T47D (cell line): Measurements from ENCODE around the gene ITPKB.
"Not testable (repeated sequence)": the region's sequence is repeated elsewhere in the genome, so short reads cannot be mapped to it uniquely, and the experiment has no call there.

Source experiments
- DNase-seq, 2 experiments: peaks; one replicate each; pipeline versions ENCODE4 v3.0.0 to v3.0.0-alpha.2; 2011 to 2012; ENCODE audit warnings: low read depth in 1 of 2, low spot score in 1 of 2
- JUND ChIP-seq: IDR thresholded peaks from 2 replicates; pipeline ENCODE4 v1.6.1; 2012; ENCODE audit warnings: low read depth
- in situ Hi-C: cut with HindIII; loops from 2 replicates; pipeline ENCODE4 v1.10.0; 2016; ENCODE audit warnings: low sequenced_read_pairs, low pct_unique_long_range_greater_than_20kb

ITPKB gene

GRCh38 chr1:226622012-226622411 is 117.1 kb downstream of the ITPKB start:
- in situ Hi-C loops: no loop called here

DNA sequence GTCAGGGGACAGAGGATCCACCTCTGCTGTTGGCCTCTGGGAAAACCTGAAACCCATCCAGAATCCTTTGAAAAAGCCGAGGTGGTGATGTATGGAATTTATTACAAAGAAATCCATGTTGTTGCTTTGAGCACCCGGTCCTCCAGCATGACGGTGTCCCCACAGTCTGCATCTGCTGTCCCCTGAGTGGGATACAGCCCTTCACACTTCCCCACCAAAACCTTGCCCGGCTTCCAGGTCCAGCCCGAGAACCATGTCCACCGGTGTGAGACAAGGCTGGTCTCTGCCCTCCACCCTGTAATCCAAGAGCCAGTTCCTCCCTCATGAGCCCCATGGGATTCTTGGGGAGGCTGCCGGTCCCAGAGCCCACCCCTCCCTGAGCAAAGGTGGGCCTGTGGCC is 120.1 kb downstream of the ITPKB start:
- DNase-seq: no peak
- TF ChIP-seq JUND: no peak
- in situ Hi-C loops: no loop called here

More at GRCh38 chr1:226622012-226622411, 117.1 kb downstream of the ITPKB start:
- TF ChIP-seq JUND: no peak
- no peak for DNase-seq

GRCh38 chr1:226618380-226618779 is 120.7 kb downstream of the ITPKB start:
- TF ChIP-seq JUND: no peak
- in situ Hi-C loops: no loop called here
- no peak for DNase-seq

GRCh38 chr1:226617719-226618118 is 121.4 kb downstream of the ITPKB start:
- DNase-seq, in situ Hi-C loops: not testable (repeated sequence)

DNA sequence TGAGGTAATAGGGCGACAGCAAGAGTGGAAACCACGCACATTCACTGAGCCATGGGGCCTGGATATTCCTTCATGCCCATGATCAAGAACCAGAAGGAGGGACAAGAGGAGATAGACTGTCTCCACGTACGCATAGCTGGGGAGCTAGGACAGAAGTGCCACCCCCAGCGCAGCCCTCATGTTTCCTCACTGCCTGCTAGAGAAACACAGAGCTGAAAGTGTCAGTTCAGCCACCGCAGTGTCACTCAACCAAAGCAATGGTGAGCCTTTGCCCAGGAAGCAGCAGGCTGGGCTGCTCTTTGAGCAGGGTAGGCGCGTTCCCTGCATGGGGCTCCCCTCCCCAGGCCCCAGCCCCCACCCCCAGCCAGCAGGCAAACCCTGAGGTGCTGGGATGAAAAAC is 122.0 kb downstream of the ITPKB start:
- TF ChIP-seq JUND: no peak
- in situ Hi-C loops: no loop called here

GRCh38 chr1:226616636-226617035 is 122.4 kb downstream of the ITPKB start:
- DNase-seq: no peak
- in situ Hi-C loops: no loop called here
- TF ChIP-seq JUND: no peak

More for the DNA sequence above, 122.0 kb downstream of the ITPKB start:
- DNase-seq: no peak

DNA sequence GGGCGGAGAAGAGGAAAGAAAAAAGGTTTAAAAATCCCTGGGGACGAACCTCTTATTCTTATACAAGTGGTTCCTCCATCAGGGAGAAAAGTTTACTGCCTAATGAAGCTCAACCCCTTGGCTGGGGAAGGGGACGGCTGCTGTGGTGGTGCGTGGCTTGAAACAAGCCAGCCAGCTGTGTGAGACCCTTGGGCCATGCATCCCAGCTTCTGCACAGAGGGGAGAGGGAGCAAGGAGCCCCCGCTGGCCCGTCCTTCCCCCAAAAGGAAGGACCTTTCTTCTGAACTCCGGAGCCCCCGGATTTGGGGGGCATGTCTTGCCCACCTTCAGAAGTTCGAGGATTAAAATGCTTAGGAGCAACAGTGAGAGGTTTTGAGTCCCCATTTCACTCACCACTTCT is 123.2 kb downstream of the ITPKB start:
- in situ Hi-C loops: no loop called here
- TF ChIP-seq JUND: no peak
- no peak for DNase-seq

- in situ Hi-C loops: not testable (repeated sequence)
These were observed 127.1 kb downstream of the ITPKB start for GRCh38 chr1:226611980-226612379.

DNA sequence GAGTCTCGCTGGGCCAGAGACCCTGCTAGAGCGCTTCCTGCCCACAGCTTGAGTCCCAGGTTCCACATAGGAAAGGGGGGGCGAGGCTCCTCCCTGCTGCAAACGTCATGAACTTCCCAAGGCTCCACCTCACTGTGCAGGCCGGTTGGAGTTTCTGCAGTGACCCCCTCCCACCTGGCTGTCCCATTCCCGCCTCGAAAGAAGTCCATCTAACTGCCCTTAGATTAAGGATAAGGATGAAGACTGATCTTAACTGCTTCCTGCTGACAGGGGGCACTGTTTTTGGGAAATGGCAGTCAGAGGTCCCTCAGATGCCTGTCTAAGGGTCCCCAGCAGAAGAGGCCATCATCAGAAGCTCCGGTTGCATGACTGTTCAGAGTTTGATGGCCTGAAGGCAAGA is 127.8 kb downstream of the ITPKB start:
- no peak for DNase-seq
- in situ Hi-C loops: no loop called here
- no peak for TF ChIP-seq JUND

More at GRCh38 chr1:226611980-226612379, 127.1 kb downstream of the ITPKB start:
- DNase-seq: not testable (repeated sequence)

- no peak for TF ChIP-seq JUND
- DNase-seq: no peak
- in situ Hi-C loops: no loop called here
These were observed 128.4 kb downstream of the ITPKB start for GRCh38 chr1:226610671-226611070.

DNA sequence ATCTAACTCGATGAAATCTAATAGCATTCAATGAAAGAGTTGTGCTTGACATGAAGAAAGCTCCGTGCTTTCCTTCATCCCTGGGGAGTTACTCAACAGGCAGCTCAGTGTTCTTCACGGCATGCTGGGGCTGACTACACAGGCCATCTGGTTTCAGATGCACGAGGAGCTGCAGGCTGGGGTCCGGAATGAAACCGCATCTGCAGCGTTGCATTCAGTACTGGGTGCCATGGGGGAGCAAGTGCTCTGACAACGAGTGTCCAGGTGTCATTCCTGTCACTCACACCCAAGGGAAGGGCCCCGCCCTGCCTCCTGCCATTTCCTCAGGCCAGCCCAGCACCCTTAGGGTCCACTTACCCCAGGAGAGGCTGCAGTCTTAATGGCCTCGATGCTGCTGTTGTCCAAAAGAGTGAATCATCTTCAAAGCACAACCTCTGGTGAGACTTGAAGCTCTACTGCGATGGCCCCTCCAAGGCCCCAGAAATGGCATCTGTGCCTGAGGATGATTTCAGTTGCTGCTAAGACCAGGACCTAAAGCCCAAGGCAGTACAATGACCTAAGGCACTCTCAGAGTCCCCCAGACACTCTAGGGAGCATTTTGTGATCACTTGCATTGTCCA is 129.1 kb downstream of the ITPKB start:
- in situ Hi-C loops: no loop called here
- no peak for TF ChIP-seq JUND
- DNase-seq: no peak

GRCh38 chr1:226608699-226609505 is 130.2 kb downstream of the ITPKB start:
- TF ChIP-seq JUND: no peak
- in situ Hi-C loops: no loop called here
- peak; percentile 51 to 73 for DNase-seq

GRCh38 chr1:226607821-226608220 is 131.3 kb downstream of the ITPKB start:
- no peak for DNase-seq
- TF ChIP-seq JUND: no peak
- in situ Hi-C loops: no loop called here
